Measurements from ENCODE around the gene CYP2A6.
"Not testable (repeated sequence)": the region's sequence is repeated elsewhere in the genome, so short reads cannot be mapped to it uniquely, and the experiment has no call there.

DNA sequence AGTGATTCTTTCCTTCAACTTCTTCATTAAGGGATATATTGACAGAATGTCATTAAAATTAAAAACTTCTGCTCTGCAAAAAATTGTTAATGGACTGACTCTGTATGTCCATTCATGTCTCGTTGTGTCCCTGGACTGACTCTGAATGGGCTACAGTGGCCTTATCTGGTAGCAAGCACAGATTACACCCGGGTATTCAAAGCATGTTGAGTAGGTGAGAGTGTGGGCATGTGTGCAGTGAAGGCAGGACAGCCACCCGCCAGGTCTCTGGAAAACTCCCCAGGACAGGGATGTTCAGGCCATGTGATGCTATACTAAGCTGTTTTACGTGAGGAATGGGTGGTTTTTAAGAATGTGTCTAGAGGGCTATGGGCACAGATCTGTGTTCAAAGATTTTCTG, 24.6 kb upstream of the CYP2A6 start:
- not testable (repeated sequence) for TF ChIP-seq CTCF (IDR thresholded peaks at IDR 0.05; ENCODE audit: low read length); EZH2 (IDR thresholded peaks at IDR 0.05; ENCODE audit: borderline replicate concordance, low read length)
